ENCODE measurements around the gene TGM4. TPM values are rescaled to one million over a fixed set of nuclear protein-coding genes. Genes with fewer than 3 reads are reported as not detected.

TGM4 gene
- total RNA-seq, 4 donors from 2014 or later = not detected

- Histone ChIP-seq H3K27ac (replicated peaks in 1 of 4) (no peak overlapping the region), H3K36me3 (no peaks in the 10 kb centered on the region), H3K9me3 (no peaks in the 10 kb centered on the region), H3K4me3 (no peak overlapping the region), H3K27me3 (peaks cover 0 to 29% (median 0%) of the 10 kb centered on the region in 4 donors), H3K4me1 (peaks cover 0 to 9% (median 2%) of the 10 kb centered on the region in 4 donors)
- WGBS = 39% methylated on average over 4 of the region's 4 CpGs
- intact Hi-C loops (cut with DNase I) = no loop called here
- TF ChIP-seq CTCF (IDR thresholded peaks at IDR 0.05) (no peak), POLR2AphosphoS5 (IDR thresholded peaks at IDR 0.05) (peak in 1 of 2 donors; percentile 36)
- no peak for DNase-seq (ENCODE audit: extremely low spot score)
Observed at GRCh38 chr3:44885618-44886017, 11.2 kb downstream of the TGM4 start.

DNA sequence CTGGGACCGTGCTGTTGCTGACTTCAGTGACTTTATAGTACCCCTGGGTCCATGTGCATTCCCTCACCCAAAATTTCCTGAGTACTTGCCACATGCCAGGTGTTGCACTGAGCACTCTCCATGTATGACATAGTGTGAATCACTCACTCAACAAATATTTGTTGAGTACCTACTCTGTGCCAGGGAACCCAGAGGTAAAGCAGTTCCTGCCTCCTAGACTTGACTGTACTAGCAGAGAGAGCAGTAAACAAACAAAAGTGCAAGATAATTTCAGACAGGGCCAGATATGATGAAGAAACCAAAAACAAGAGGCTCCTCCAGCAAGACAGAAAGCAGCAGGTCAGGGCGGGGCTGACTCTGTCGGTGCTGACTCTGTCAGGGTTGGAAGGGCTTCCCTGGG, 12.2 kb downstream of the TGM4 start:
- peaks cover 0 to 9% (median 2%) of the 10 kb centered on the region in 4 donors for H3K4me1 ChIP-seq
- intact Hi-C loops (cut with DNase I) = no loop called here
- no peak overlapping the region for H3K4me3 ChIP-seq
- TF ChIP-seq POLR2A (IDR thresholded peaks at IDR 0.05; ENCODE audit: low read depth) = no peak
- no peak for TF ChIP-seq EP300 (IDR thresholded peaks at IDR 0.05)
- no peak for TF ChIP-seq CTCF (IDR thresholded peaks at IDR 0.05)
- no peak for TF ChIP-seq POLR2AphosphoS5 (IDR thresholded peaks at IDR 0.05)
- no peaks in the 10 kb centered on the region for H3K36me3 ChIP-seq
- peaks cover 0 to 29% (median 0%) of the 10 kb centered on the region in 4 donors for H3K27me3 ChIP-seq
- DNase-seq (ENCODE audit: extremely low spot score) = no peak
- H3K9me3 ChIP-seq = no peaks in the 10 kb centered on the region
- no peak overlapping the region for H3K27ac ChIP-seq (replicated peaks in 1 of 4)
- 82% methylated on average over 3 of the region's 3 CpGs for WGBS

DNA sequence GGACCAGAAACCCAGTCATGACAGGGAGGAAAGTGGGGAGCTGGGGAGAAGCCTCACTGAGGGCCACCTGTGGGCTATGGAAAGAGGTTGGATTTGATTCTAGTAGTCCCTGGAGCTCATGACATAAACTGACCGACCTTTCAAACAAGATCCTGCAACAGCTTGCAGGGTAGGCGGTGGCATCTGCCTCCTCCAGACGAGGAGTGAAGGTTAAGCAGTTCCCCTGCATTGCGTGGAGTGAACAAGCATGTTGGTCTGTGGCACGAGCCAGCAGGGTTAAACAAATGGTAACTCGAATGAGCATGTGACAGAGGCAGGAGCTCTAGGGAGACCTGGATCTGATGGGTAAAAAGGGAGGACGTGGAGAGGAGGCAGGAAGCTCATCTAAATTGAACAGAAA, 12.7 kb downstream of the TGM4 start:
- Histone ChIP-seq H3K27me3 (peaks cover 0 to 29% (median 0%) of the 10 kb centered on the region in 4 donors), H3K9me3 (no peaks in the 10 kb centered on the region), H3K36me3 (no peaks in the 10 kb centered on the region), H3K4me3 (no peak overlapping the region), H3K4me1 (peaks cover 0 to 9% (median 2%) of the 10 kb centered on the region in 4 donors), H3K27ac (replicated peaks in 1 of 4) (no peak overlapping the region)
- intact Hi-C loops (cut with DNase I) = no loop called here
- TF ChIP-seq POLR2AphosphoS5 (IDR thresholded peaks at IDR 0.05) = no peak
- WGBS = 77% methylated on average over 7 of the region's 7 CpGs
- DNase-seq (ENCODE audit: extremely low spot score) = no peak

DNA sequence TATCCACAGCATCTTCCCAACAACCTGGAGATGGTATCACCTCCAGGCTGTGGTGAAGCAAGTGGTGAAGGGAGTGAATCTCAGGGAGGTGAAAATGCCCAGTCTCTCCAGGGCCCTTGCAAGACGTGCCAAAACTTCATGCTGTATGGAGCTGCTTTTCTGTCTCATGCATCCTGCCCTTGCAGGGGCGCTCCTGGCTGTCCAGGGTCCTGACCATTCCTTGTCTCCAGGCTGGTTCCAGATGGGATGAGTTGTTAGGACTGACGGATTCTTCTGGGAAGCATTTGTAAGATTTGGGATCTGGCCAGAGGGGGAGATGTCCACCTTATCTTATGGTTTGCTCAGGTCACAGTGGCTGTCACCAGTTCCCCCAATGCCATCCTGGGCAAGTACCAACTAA, 15.8 kb downstream of the TGM4 start:
- no peak overlapping the region for H3K27ac ChIP-seq (replicated peaks in 1 of 4)
- no peak overlapping the region for H3K4me3 ChIP-seq
- no CpG with 5 or more reads among the region's 3 CpGs for WGBS
- H3K27me3 ChIP-seq = peaks cover 0 to 5% (median 0%) of the 10 kb centered on the region in 4 donors
- no peak for DNase-seq (ENCODE audit: extremely low spot score)
- no peaks in the 10 kb centered on the region for H3K36me3 ChIP-seq
- no peaks in the 10 kb centered on the region for H3K9me3 ChIP-seq
- H3K4me1 ChIP-seq = peaks cover 0 to 8% (median 2%) of the 10 kb centered on the region in 4 donors
- no peak for TF ChIP-seq CTCF (IDR thresholded peaks at IDR 0.05)
- intact Hi-C loops (cut with DNase I) = no loop called here

DNA sequence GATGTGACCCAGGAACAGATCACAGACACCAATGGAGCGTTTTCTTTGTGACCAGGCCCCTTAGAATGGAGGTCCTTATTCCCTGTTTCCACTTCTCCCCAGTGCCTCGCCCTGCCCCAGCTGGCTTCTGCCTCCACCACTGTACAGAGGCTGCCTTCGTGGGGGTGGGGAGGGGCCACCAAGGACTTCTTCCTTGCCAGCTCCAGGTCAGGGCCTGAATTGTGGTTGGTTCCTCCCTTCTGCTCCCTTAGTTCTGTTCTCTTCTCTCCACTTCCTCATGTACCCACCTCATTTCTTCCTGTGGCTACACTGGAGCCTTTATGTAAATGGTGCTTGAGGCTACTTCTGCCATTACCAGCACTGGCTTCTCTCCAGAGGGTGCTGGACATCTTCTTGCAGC, 16.4 kb downstream of the TGM4 start:
- H3K4me3 ChIP-seq = no peak overlapping the region
- no peaks in the 10 kb centered on the region for H3K9me3 ChIP-seq
- no peak for DNase-seq (ENCODE audit: extremely low spot score)
- H3K27ac ChIP-seq (replicated peaks in 1 of 4) = no peak overlapping the region
- peaks cover 0 to 4% (median 0%) of the 10 kb centered on the region in 4 donors for H3K27me3 ChIP-seq
- intact Hi-C loops (cut with DNase I) = no loop called here
- WGBS = 54% methylated on average over 3 of the region's 3 CpGs
- no peaks in the 10 kb centered on the region for H3K36me3 ChIP-seq
- TF ChIP-seq EP300 (IDR thresholded peaks at IDR 0.05) (no peak), CTCF (IDR thresholded peaks at IDR 0.05) (no peak), POLR2A (IDR thresholded peaks at IDR 0.05; ENCODE audit: low read depth) (no peak), POLR2AphosphoS5 (IDR thresholded peaks at IDR 0.05) (no peak)
- peaks cover 0 to 2% (median 0%) of the 10 kb centered on the region in 4 donors for H3K4me1 ChIP-seq

Measured in esophagus muscularis mucosa (tissue), 4 donors.